HepG2 (cell line): ENCODE measurements around the gene IL24. TPM values are rescaled to one million over a fixed set of nuclear protein-coding genes. Genes with fewer than 3 reads are reported as not detected.

Experiments used
- IRF1 ChIP-seq: sonication (generic); formaldehyde crosslinking; IDR thresholded peaks from 2 replicates; pipeline ENCODE4 v1.4.0; 2020; ENCODE audit warnings: low read depth, mild to moderate bottlenecking, missing genetic modification reagents
- NCOA1 ChIP-seq: sonication (generic); formaldehyde crosslinking; IDR thresholded peaks from 2 replicates; pipeline ENCODE4 v1.9.0; 2021; ENCODE audit warnings: missing genetic modification reagents
- PHF8 ChIP-seq: sonication (generic); formaldehyde crosslinking; IDR thresholded peaks from 2 replicates; pipeline ENCODE4 v1.5.0; 2020; ENCODE audit warnings: missing genetic modification reagents
- SOX5 ChIP-seq: IDR thresholded peaks from 2 replicates; pipeline ENCODE4 v1.6.1; 2016; ENCODE audit warnings: borderline replicate concordance
- ZNF589 ChIP-seq: sonication (generic); formaldehyde crosslinking; conservative IDR thresholded peaks from 2 replicates; pipeline ENCODE4 v1.8.0; 2022; ENCODE audit warnings: mild to moderate bottlenecking, moderate library complexity, missing genetic modification reagents
- ZNF644 ChIP-seq: IDR thresholded peaks from 2 replicates; pipeline ENCODE4 v1.6.1; 2016; ENCODE audit warnings: low read depth
- ZSCAN22 ChIP-seq: sonication (generic); formaldehyde crosslinking; IDR thresholded peaks from 2 replicates; pipeline ENCODE4 v1.4.0; 2020; ENCODE audit warnings: mild to moderate bottlenecking, missing genetic modification reagents
- polyA plus RNA-seq, 8 experiments: library from polyadenylated mRNA; depleted of rRNA in 3 of 8; stranded (reverse) in 7 of 8; unstranded in 1 of 8; fragments of >200 nt; fragmentation: Illumina TruSeq in 4 of 8; extraction: Trizol in 4 of 8; gene quantifications; 2 replicates each; pipeline versions ENCODE4 v1.2.1 to v1.2.3, GENCODE V29; 2011 to 2016; ENCODE audit warnings: low read depth in 4 of 8, missing spikeins in 1 of 8, mixed read lengths in 1 of 8; ENCODE audit not compliant: insufficient read depth in 1 of 8
- total RNA-seq, 5 experiments: library from RNA; depleted of rRNA; stranded (reverse); fragments of >200 nt; fragmentation: Illumina TruSeq; extraction: Trizol; gene quantifications; 2 replicates each; pipeline ENCODE4 v1.2.3, GENCODE V29; 2016; ENCODE audit warnings: low read depth in 1 of 5
- TF ChIP-seq, protein P1 (sequence below): sonication (generic); formaldehyde crosslinking; IDR thresholded peaks from 2 replicates; pipeline ENCODE4 v1.5.1; 2020; ENCODE audit warnings: missing genetic modification reagents, mild to moderate bottlenecking, borderline replicate concordance
- TF ChIP-seq, protein P2 (sequence below): sonication (generic); formaldehyde crosslinking; IDR thresholded peaks from 2 replicates; pipeline ENCODE4 v1.5.1; 2020; ENCODE audit warnings: missing genetic modification reagents, mild to moderate bottlenecking, borderline replicate concordance
- TF ChIP-seq, protein P3 (sequence below): sonication (generic); formaldehyde crosslinking; IDR thresholded peaks from 2 replicates; pipeline ENCODE4 v1.4.0; 2020; ENCODE audit warnings: missing genetic modification reagents
- TF ChIP-seq, protein P4 (sequence below): sonication (generic); formaldehyde crosslinking; IDR thresholded peaks from 2 replicates; pipeline ENCODE4 v1.4.0; 2020; ENCODE audit warnings: missing genetic modification reagents, borderline replicate concordance

The IL24 gene
- total and polyA plus RNA-seq, 2 of the 13 experiments (the other 11 are each of a cell fraction or from before 2014, with no cell fraction given) = not detected

DNA sequence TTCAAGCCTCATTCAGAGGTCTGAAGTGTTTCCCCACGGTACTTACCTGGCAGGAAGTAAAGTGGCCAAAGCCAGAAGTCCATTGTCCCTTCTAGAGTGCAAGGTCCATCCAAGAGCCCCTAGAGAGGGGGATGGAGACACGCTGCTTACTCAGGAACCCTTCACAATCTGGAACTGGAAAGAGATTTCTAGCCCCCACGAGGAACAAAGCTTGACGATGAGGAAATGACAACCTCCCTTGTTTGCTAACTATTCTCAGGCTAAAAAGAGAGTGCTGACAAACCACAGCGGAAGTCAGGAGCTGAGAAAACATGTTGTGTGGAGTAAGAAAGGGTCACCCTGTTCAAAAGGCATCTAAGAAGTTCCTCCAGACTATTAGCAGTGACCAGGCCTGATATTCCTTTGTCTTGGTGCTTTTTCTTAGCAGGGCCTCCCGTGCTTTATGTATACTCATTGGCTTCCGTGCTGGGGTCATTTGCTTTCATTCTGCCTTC, 24.6 kb downstream of the IL24 start, which contains the start of gene FCMR (continued):
- TF ChIP-seq ZSCAN22 = no peak
- no peak for TF ChIP-seq NCOA1 (CRISPR knock-in tag)
- no peak for TF ChIP-seq IRF1 (CRISPR knock-in tag)
- no peak for TF ChIP-seq ZNF589 (CRISPR knock-in tag)
- TF ChIP-seq SOX5 (CRISPR knock-in tag) = peak; percentile 19; the same call in 1 of the 2 replicates
- peak; percentile 64; the same call in 1 of the 2 replicates for TF ChIP-seq ZNF644 (CRISPR knock-in tag)
- TF ChIP-seq, protein P1, sequence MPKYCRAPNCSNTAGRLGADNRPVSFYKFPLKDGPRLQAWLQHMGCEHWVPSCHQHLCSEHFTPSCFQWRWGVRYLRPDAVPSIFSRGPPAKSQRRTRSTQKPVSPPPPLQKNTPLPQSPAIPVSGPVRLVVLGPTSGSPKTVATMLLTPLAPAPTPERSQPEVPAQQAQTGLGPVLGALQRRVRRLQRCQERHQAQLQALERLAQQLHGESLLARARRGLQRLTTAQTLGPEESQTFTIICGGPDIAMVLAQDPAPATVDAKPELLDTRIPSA = no peak
- TF ChIP-seq, protein P2, sequence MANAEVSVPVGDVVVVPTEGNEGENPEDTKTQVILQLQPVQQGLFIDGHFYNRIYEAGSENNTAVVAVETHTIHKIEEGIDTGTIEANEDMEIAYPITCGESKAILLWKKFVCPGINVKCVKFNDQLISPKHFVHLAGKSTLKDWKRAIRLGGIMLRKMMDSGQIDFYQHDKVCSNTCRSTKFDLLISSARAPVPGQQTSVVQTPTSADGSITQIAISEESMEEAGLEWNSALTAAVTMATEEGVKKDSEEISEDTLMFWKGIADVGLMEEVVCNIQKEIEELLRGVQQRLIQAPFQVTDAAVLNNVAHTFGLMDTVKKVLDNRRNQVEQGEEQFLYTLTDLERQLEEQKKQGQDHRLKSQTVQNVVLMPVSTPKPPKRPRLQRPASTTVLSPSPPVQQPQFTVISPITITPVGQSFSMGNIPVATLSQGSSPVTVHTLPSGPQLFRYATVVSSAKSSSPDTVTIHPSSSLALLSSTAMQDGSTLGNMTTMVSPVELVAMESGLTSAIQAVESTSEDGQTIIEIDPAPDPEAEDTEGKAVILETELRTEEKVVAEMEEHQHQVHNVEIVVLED (CRISPR knock-in tag) = no peak
- TF ChIP-seq, protein P3, sequence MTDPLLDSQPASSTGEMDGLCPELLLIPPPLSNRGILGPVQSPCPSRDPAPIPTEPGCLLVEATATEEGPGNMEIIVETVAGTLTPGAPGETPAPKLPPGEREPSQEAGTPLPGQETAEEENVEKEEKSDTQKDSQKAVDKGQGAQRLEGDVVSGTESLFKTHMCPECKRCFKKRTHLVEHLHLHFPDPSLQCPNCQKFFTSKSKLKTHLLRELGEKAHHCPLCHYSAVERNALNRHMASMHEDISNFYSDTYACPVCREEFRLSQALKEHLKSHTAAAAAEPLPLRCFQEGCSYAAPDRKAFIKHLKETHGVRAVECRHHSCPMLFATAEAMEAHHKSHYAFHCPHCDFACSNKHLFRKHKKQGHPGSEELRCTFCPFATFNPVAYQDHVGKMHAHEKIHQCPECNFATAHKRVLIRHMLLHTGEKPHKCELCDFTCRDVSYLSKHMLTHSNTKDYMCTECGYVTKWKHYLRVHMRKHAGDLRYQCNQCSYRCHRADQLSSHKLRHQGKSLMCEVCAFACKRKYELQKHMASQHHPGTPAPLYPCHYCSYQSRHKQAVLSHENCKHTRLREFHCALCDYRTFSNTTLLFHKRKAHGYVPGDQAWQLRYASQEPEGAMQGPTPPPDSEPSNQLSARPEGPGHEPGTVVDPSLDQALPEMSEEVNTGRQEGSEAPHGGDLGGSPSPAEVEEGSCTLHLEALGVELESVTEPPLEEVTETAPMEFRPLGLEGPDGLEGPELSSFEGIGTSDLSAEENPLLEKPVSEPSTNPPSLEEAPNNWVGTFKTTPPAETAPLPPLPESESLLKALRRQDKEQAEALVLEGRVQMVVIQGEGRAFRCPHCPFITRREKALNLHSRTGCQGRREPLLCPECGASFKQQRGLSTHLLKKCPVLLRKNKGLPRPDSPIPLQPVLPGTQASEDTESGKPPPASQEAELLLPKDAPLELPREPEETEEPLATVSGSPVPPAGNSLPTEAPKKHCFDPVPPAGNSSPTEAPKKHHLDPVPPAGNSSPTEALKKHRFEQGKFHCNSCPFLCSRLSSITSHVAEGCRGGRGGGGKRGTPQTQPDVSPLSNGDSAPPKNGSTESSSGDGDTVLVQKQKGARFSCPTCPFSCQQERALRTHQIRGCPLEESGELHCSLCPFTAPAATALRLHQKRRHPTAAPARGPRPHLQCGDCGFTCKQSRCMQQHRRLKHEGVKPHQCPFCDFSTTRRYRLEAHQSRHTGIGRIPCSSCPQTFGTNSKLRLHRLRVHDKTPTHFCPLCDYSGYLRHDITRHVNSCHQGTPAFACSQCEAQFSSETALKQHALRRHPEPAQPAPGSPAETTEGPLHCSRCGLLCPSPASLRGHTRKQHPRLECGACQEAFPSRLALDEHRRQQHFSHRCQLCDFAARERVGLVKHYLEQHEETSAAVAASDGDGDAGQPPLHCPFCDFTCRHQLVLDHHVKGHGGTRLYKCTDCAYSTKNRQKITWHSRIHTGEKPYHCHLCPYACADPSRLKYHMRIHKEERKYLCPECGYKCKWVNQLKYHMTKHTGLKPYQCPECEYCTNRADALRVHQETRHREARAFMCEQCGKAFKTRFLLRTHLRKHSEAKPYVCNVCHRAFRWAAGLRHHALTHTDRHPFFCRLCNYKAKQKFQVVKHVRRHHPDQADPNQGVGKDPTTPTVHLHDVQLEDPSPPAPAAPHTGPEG (CRISPR knock-in tag) = no peak
- TF ChIP-seq, protein P4, sequence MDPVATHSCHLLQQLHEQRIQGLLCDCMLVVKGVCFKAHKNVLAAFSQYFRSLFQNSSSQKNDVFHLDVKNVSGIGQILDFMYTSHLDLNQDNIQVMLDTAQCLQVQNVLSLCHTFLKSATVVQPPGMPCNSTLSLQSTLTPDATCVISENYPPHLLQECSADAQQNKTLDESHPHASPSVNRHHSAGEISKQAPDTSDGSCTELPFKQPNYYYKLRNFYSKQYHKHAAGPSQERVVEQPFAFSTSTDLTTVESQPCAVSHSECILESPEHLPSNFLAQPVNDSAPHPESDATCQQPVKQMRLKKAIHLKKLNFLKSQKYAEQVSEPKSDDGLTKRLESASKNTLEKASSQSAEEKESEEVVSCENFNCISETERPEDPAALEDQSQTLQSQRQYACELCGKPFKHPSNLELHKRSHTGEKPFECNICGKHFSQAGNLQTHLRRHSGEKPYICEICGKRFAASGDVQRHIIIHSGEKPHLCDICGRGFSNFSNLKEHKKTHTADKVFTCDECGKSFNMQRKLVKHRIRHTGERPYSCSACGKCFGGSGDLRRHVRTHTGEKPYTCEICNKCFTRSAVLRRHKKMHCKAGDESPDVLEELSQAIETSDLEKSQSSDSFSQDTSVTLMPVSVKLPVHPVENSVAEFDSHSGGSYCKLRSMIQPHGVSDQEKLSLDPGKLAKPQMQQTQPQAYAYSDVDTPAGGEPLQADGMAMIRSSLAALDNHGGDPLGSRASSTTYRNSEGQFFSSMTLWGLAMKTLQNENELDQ = no peak
- TF ChIP-seq PHF8 (CRISPR knock-in tag) = no peak
